HG02642 (cell line): ENCODE results near the gene CCDC60.

Source experiments
- ATAC-seq: cut with Tn5 transposase; IDR thresholded peaks from one replicate; pipeline ENCODE4 v1.9.1; 2021; ENCODE audit warnings: mild to moderate bottlenecking; ENCODE audit not compliant: unreplicated experiment, poor library complexity

The CCDC60 gene

DNA sequence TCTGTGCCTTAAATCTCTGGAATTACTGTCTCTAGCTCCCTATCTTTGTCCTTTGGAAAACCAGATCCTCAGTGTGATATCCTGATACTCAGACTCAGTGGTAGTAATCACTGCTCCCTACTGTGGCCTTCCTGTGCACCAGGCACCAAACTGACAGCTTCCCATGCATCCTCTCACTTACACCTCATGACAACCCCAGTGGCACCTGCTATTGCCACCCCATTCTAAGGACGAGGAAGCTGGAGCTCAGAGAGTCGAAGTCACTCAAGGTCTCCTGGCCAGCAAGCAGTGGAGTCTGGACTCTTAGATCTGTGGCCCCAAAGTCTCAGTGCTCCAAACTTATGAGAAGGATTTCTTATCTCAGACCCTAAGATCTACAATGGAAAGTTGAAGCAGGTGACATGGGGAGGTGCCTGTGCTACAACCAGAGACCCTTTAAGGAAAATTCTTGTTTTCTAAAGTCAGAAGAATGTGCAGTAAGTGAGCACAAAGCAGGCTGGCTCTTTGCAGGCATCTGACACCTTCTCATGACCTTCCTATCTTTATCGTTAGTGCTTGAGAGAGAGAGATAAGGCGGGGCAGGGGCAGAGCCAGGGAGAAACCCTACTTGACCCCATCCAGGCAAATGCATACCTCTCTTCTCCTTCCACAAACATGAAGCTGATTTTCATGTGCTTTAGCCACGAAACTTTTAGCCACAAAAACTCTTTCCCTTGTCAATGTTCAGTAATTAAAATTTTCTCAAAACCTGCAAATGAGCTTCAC, 47.1 kb downstream of the CCDC60 start:
- ATAC-seq, result no peak

DNA sequence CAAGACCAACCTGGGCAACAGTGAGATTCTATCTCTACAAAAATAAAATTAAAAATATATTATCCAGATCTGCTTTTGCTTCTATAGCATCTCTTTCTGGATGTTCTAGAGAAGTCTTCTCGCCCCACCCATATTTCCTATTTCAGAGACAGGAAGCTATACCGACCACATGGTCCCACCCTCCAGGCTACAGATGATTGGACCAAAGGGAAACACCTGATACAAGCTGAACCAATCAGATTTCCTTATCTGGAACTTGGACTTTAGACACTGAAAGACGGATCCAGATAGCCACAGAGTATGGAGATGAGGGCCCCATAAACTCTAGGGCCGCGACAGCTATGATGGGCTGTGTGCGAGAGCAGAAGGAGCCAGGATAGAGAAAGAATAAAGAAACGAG, 48.7 kb downstream of the CCDC60 start:
- ATAC-seq, result no peak

DNA sequence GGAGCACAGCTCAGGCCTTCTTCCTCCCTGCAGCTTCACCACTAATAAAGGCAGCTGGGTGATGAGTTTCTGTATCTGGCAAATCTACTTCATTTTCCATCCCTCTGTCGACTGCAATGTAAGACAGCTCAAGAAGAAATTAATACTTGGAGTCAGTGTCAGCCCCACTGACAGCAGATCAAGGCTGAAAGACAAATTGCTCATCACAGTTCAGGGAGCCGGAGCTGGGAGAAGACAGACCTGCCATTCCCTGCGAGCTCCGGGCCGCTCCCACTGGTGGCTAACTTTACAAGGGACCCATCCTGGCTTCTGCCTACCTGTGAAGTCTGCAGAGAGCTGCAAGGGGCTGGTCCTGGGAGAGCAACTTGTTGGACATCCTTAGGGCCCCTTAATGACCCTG, 49.8 kb downstream of the CCDC60 start:
- no peak for ATAC-seq

DNA sequence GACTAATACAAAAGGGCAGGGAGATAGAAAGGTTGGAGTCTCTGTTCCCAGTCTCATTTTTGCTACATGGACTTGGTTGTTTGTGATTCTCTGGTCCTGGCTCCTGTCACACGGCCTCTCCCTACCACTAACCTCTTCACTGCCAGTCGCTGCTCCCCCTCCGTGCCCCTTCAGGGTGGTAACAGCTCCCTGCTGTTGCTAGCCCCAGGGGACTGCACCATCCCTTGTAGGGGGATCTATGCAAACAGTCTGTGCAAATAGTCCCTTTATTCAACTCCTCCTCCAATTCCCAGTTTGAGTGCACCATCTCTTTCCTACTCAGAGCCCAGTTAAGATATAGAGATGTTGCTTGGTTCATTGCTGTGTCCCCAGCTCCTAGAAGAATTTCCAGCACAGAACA, 51.1 kb downstream of the CCDC60 start:
- ATAC-seq, result no peak

DNA sequence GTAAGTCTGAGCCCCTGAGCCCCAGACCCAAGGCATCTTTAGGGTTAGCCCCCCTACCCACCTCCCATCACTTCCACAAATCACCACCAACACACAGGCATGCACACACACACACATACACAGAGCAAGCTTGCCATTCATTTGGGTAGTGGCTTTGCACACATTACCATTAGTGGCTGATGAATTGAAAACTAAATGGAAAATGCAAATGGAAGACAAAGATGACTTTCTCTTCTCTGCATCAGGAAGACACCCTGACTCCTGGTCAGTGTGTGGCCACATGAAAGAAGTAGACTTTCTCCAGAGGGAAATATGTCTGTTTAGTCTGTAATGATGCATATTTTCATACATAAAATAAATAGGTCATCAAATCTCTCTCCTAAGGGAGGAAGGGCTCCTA, 55.2 kb downstream of the CCDC60 start:
- no peak for ATAC-seq

DNA sequence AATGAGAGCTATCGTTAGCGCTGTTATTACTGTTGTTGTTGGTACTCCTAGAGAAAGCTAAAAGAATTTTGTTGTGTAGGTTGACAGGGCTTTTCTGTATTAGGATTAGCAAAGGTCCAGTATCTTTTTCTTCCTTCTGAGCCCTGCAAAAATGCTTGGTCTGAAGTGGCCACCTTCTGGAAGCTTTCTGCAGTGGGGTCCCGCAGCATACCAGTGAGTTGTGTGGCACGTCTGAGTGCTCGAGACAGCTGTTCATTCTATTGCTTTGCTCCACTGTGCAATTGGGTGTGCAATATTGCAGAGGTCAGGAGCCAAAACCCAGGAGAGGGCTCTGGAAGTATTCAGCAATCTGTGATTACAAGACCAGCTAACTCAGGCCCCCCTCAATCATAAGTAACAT, 57.1 kb downstream of the CCDC60 start:
- ATAC-seq, result no peak

DNA sequence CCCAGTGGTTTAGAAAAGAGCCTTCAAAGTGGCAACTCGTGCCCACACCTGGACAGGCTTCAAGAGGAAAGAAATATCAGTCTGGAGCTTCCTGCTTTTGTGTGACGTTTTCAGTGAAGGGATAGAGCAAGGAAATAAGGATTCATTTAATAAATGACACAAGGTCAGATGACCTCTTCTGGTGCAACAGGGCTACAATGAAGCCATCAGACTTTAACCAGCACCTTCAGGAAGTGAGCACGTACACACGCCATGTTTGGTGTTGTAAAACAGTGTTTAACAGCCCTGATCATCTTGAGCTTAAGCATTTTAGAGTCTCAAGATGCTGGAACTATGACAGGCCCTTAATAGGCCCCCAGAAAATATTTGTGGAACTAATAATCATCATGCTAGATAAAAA, 59.1 kb downstream of the CCDC60 start:
- no peak for ATAC-seq

DNA sequence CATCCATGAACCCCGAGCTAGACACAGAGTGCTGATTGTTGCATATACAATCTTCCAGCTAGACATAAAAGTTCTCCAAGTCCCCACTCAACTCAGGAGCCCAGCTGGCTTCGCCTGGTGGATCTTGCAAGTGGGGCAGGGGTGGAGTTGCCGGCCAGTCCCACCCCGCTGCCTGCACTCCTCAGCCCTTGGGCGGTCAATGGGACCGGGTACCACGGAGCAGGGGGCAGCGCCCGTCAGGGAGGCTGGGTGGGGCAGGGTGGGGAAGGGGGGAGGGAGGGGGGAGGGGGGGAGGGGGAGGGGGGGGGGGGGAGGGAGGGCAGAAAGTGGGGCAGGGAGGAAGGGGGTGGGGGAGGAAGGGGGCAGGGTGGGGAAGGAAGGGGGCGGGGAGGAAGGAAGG, 63.0 kb downstream of the CCDC60 start:
- no peak for ATAC-seq

DNA sequence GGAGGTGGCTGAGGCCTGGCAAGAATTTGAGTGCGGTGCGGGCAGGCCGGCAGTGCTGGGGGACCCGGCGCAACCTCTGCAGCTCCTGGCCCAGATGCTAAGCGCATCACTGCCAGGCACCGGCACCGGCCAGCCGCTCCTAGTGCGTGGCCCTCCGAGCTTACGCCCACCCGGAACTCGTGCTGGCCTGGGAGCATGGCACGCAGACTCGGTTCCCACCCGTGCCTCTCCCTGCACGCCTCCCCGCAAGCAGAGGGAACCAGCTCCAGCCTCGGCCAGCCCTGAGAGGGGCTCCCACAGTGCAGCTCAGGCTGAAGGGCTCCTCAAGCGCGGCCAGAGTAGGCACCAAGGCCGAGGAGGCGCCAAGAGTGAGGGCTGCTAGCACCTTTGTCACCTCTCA, 63.7 kb downstream of the CCDC60 start:
- ATAC-seq, result no peak

DNA sequence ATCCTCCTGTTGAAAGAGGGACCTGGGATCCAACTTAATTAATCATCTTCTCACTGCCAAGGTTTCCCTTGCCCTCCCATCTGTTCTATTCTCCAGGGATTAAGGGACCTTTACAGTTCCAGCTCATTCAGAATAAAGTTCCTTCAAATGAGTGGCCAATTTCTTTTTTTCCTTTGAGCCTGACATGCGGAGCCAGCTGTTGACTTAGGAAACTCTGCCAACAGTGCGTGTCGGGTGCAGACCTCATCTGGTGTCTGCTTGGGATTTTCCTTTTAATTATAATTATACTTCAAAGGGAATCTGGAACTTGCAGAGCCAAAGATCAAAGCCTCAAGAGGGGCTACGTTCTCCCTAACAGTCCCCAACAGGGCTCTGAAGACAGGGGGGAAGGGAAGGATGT, 64.8 kb downstream of the CCDC60 start:
- ATAC-seq, result no peak

DNA sequence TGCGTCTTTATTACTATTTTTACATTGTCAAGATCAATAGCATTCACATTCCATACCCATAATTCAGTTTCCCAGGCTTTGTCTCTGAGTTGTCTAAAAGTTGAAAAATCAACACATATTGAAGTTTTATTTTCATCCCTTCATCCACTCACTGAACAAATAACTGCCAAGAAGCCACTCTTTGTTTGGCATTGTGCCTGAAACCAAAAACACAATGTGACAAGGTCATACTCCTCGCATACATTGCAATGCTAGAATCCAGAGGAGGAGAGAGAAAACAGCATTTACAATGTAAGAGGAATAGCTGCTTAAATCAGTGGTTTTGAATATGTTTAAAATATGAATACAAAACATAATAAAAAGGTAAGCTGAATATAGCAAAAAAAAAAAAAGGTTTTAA, 71.8 kb downstream of the CCDC60 start:
- no peak for ATAC-seq

DNA sequence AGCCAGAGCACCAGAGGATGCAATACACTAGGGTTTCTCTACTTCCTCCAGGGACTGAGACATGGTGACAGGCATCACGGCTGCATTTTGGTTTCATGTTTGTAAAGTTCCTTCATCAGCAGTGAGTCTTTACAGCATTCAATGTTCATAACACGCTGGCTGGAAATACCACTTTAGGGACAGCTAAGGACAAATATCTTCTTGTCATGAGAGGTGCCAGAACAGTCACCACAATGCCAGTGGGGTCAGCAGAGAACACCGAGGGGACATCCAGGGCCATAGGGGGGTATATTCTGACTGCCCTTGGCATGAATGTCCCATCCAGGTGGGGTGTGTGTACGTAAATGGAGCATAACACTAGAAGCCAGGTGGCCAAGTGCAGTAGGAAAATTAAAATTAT, 72.3 kb downstream of the CCDC60 start:
- no peak for ATAC-seq

DNA sequence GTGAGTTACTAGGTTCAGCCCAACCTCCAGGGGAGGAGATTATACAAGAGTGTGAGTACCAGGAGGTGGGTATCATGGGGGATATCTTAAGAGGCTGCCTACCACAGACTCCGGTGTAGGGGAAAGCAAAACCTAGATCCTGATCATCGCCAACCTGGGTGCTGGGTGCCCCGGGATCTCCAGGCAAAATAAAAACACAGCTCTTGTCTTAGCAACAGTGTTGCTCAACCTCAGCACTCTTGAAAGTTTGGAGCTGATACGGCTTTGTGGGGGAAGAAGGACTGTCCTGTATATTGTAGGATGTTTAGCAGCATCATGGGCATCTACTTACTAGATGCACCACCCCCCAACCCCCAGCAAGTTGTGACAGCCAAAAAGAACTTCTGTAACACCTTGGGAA, 74.5 kb downstream of the CCDC60 start:
- ATAC-seq, result no peak

DNA sequence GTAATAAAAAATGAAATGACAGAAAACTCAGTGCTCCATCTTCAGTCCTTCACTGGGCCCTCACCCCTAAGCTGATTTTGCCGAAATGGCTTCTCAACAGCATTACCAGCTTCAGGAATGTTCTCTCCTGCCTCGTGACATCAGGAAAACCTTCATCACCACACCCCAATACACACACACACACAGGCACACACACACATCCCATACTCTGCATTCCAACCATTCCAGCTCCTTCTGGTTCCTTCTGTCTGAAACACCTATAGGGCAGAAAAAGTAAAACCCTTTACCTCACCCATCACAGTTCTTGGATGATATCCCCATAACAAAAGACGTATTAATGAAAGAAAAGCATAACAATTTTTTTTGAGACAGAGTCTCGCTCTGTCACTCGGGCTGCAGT, 75.9 kb downstream of the CCDC60 start:
- ATAC-seq, result no peak

DNA sequence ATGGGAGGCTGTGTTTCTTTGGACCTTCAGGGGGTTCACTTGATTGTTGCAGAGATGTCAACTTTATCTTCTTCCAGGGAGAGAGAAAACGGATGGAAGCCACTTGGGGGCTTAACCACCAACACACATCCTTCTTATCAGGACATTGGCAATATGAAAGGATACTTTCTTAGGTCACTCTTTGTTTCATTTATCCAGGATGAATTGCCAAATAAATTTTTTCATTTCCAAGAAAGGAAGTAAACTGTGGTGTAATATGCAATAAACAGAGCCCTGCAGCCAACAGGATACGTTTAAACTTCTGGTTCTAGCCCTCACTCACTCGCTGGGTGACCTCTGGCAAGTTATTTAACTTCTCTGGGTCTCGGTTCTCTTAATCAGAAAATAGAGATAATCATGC, 77.8 kb downstream of the CCDC60 start:
- ATAC-seq, result no peak

DNA sequence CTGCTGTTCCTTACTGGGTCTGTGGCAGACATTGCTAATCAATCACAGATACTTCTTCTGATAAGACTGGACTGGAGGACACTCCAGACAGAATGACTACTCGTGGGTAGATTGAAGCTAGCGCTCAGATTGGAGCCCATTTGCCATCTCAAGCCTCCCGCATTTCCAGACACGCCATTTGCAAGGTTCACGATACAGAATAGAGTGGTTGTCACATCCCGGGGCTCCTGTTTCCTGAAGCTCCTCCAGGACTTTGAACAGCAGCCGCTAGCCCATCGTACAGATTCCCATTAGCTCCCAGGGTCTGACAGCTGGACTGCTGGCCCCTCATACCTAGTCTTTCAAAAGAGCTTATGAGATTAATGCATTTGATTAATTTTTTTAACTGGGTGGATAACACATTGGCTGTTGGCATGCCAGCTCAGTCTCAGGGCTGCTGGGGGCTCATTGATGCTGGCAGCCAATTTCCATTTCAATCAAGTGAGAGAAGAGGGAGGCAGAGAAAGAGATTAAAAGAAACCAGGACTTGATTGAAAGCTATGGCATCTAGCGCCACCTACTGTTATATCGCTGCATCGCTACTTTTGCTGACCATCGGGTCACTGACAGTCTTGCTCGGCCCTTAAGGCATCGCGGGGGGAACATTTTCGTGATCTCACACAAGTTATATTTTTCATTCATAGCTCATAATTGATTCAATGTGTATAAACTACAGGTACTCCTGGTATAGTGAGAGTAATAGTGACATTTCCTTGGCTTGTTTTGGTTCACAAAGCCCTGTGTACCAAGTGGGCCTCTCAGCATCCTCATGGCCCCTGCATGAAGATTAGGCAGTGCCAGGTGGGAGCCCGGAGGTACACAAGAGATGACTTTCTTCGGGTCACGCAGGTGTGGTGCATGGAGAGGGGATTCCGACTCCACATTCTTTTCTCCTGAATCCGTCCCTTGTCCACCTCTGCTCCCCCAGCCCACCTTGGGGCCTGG, 78.6 kb downstream of the CCDC60 start:
- ATAC-seq, result no peak

DNA sequence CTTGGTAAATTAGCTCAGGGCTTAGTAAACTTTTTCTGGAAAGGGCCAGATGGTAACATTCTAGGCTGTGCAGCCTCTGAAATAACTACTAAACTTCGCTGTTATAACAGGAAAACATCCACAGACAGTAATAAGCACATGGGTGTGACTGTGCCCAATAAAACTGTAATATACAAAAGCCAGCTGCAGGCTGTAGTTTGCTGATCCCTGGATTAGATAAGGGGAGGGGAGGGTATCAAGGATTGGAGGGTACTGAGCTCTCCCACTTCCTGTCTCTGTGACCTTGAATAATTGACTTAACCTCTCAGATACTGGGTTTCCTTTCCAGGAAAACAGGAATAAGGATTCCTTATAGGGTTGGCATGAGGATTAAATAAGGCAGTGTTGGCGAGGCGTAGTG, 81.2 kb downstream of the CCDC60 start:
- no peak for ATAC-seq

DNA sequence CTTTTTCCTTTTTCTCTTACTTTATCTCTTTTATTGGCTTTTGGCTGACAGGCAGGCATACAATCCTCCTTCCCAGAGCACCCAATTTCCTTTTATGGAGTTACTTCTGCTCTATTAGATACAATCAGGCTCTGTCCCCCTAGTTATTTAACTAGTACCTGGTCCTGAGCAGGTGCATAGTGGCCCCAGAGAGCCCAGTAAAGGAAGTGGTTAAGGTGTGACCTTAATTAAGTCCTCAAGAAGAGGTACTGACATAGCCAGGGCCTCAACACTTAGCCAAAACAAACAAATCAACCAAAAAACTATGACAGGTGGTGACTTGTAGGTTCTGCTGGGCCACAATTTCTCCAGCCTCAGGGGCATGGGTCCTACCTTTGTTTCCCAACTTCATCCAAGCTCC, 82.9 kb downstream of the CCDC60 start:
- ATAC-seq, result no peak

DNA sequence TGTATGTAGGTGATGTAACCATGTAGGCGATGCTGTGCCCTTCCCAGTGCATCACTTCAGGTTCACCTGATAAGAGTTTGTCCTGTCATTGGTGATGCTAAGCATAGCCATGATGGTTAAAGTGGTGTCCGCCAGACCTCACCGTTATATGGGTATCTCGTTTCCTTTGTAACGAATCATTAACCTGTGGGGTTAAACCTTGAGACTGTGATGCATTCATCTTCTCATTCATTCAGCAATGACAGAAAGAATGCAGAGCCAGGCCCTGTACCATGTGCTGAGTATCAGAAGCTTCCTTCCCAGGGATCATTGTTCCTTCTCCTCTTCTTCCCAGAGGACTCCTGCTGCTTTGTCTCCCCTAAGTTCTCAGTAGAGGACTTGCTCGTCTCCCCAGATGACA, 84.9 kb downstream of the CCDC60 start:
- ATAC-seq, result no peak

DNA sequence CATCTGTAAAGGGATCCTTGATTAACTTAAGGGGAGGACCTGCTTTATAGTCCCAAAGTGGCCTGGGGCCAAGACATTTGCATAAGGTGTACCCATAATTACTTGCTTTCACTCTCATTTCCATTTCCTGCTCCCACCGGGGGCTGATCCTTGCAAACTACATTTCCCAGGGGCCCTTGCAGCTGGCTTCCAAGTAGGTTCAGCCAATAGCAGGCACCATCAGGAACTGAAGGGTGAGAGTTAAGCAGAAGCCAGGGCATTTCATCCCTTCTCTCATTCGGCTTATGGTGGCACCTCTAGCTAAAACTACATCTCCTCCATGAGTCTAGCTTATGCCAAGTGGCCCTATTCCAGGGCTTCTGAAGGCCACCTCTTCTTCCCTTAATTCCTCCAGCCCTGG, 88.8 kb downstream of the CCDC60 start:
- ATAC-seq, result no peak

DNA sequence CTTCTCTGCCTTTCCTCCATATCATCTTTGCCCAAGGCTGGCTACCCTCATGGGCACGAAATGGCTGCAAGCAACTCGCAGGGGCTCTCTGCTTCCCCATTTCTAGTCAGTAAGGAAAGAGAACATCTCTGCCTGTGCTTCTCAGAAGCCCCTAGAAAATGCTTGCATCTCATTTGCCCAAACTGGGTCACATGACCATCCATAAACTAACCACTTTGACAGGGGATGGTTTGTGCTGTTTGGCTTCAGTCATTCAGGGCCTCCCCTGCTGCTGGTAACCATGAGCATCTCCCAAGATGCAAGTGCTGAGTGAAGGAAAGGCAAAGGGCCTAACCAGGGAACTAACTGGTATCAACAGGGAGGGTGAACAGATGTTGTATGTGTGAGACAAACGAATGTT, 91.1 kb downstream of the CCDC60 start:
- no peak for ATAC-seq

DNA sequence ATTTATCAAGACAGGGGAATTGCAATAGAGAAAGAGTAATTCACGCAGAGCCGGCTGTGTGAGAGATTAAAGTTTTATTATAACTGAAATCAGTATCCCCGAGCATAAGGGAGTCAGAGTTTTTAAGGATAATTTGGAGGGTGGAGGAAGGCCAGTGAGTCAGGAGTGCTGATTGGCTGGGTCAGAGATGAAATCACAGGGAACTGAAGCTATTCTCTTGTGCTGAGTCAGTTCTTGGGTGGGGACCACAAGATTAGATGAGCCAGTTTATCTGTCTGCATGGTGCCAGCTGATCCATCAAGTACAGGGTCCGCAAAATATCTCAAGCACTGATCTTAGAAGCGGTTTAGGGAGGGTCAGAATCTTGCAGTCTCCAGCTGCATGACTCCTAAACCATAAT, 96.6 kb downstream of the CCDC60 start:
- ATAC-seq, result no peak
